ENCODE results near the gene ESR1.

The ESR1 gene

GRCh38 chr6:152121910-152122309, 314.4 kb downstream of the ESR1 start:
- H3K4me3 ChIP-seq (ENCODE audit: low read depth, low read length): no peak overlapping the region

GRCh38 chr6:152122434-152122833, 315.0 kb downstream of the ESR1 start:
- H3K4me3 ChIP-seq (ENCODE audit: low read depth, low read length): no peak overlapping the region
- TF ChIP-seq CTCF (IDR thresholded peaks at IDR 0.05; ENCODE audit: control insufficient read depth, extremely low read depth, insufficient read depth): no peak
- no peak for DNase-seq (ENCODE audit: low read depth)

More at GRCh38 chr6:152121910-152122309, 314.4 kb downstream of the ESR1 start:
- DNase-seq (ENCODE audit: low read depth): no peak
- no peak for TF ChIP-seq CTCF (IDR thresholded peaks at IDR 0.05; ENCODE audit: control insufficient read depth, extremely low read depth, insufficient read depth)

GRCh38 chr6:152123076-152123475, 315.6 kb downstream of the ESR1 start:
- no peak overlapping the region for H3K4me3 ChIP-seq (ENCODE audit: low read depth, low read length)
- no peak for TF ChIP-seq CTCF (IDR thresholded peaks at IDR 0.05; ENCODE audit: control insufficient read depth, extremely low read depth, insufficient read depth)
- no peak for DNase-seq (ENCODE audit: low read depth)

- H3K4me3 ChIP-seq (ENCODE audit: low read depth, low read length): no peak overlapping the region
- TF ChIP-seq CTCF (IDR thresholded peaks at IDR 0.05; ENCODE audit: control insufficient read depth, extremely low read depth, insufficient read depth): peak; percentile 81
- DNase-seq (ENCODE audit: low read depth): peak; percentile 31
Observed at GRCh38 chr6:152124429-152125074, 317.1 kb downstream of the ESR1 start.

DNA sequence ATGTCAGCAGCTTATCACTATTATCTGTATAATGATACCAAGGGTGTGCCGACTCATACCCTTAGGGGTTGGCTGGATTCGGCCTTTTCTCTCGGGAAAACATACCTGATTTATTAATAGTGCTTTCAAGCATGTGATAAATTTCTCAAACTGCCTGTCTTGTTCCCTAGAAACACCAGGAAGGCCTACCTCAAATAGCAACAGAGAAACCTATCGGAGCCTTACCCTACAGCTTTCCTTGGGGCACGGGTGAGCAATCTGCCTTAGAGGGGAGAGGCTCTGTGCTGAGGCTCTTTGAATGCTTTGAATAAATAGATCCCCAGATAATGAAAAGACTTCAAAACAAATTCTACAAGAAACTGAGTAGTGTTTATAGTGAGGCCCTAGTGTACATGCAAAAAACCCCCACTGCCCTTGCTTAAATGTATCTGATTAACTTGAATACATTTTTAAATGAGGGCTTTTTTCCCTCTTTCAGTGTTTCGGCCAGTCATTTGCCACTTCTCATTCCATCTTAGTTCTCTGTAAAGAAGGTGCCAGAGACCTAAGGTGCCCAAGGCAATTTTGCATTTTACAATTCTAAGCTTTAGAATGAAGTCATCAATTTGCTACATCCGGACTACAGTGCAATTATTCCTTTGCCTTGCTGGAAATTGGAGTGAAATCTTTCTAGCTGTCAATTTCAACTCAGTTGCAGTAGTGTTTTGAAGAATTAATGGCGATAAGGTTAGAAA, 320.1 kb downstream of the ESR1 start:
- DNase-seq (ENCODE audit: low read depth): no peak
- H3K4me3 ChIP-seq (ENCODE audit: low read depth, low read length): no peak overlapping the region
- no peak for TF ChIP-seq CTCF (IDR thresholded peaks at IDR 0.05; ENCODE audit: control insufficient read depth, extremely low read depth, insufficient read depth)

DNA sequence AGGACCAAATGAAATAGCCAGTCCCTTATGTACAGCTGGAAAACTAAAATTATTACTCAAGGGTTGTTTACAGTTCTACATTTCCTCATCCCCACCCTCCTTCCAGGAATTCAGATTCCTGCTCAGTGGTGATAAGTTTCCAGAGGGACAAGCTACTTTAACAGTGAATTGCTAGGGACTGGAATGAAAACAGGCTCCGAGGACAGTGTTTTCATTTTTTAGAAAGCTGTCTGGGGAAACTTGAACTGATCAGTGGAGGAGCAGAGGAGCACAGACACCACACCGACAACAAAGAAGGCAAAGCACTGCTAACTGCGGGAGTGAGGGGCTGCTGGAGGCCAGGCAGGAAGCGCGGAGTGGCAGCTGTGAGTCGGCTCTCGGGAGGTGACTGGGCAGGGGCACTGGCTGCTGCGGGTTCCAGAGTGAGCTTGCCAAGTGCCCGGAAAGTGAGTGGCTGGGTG, 322.2 kb downstream of the ESR1 start:
- TF ChIP-seq CTCF (IDR thresholded peaks at IDR 0.05; ENCODE audit: control insufficient read depth, extremely low read depth, insufficient read depth): no peak
- no peak for DNase-seq (ENCODE audit: low read depth)
- H3K4me3 ChIP-seq (ENCODE audit: low read depth, low read length): no peak overlapping the region
